Ishikawa (cell line): ENCODE data around the gene GLT6D1.
A peak's percentile ranks its signal among the peaks of the same experiment; 100 is the strongest.

Experiments used
- CEBPB ChIP-seq: IDR thresholded peaks from 2 replicates; pipeline ENCODE4 v1.6.1; 2012
- CREB1 ChIP-seq: IDR thresholded peaks from 2 replicates; pipeline ENCODE4 v1.6.1; 2012; ENCODE audit warnings: low read depth
- EGR1 ChIP-seq: IDR thresholded peaks from 2 replicates; pipeline ENCODE4 v1.6.1; 2012
- EP300 ChIP-seq: IDR thresholded peaks from 2 replicates; pipeline ENCODE4 v1.6.1; 2012; ENCODE audit warnings: borderline replicate concordance
- FOXM1 ChIP-seq: IDR thresholded peaks from 2 replicates; pipeline ENCODE4 v1.6.1; 2012; ENCODE audit warnings: low read depth, borderline replicate concordance
- NFIC ChIP-seq: IDR thresholded peaks from 2 replicates; pipeline ENCODE4 v1.6.1; 2012
- RAD21 ChIP-seq: IDR thresholded peaks from 2 replicates; pipeline ENCODE4 v1.6.1; 2012; ENCODE audit warnings: low read depth
- TAF1 ChIP-seq: IDR thresholded peaks from 2 replicates; pipeline ENCODE4 v1.6.1; 2012; ENCODE audit warnings: low read depth, mild to moderate bottlenecking
- TCF12 ChIP-seq: IDR thresholded peaks from 2 replicates; pipeline ENCODE4 v1.6.1; 2012; ENCODE audit warnings: low read depth
- TEAD4 ChIP-seq: IDR thresholded peaks from 2 replicates; pipeline ENCODE4 v1.6.1; 2012
- YY1 ChIP-seq: IDR thresholded peaks from 2 replicates; pipeline ENCODE4 v1.6.1; 2012; ENCODE audit warnings: low read depth
- ZBTB7A ChIP-seq: IDR thresholded peaks from 2 replicates; pipeline ENCODE4 v1.6.1; 2012; ENCODE audit warnings: low read depth
- TF ChIP-seq, protein P1 (sequence below): IDR thresholded peaks from 2 replicates; pipeline ENCODE4 v1.6.1; 2012
- TF ChIP-seq, protein P2 (sequence below): IDR thresholded peaks from 2 replicates; pipeline ENCODE4 v1.6.1; 2012
- TF ChIP-seq, protein P3 (sequence below): IDR thresholded peaks from 2 replicates; pipeline ENCODE4 v1.6.1; 2012; ENCODE audit warnings: low read depth, mild to moderate bottlenecking

The GLT6D1 gene

DNA sequence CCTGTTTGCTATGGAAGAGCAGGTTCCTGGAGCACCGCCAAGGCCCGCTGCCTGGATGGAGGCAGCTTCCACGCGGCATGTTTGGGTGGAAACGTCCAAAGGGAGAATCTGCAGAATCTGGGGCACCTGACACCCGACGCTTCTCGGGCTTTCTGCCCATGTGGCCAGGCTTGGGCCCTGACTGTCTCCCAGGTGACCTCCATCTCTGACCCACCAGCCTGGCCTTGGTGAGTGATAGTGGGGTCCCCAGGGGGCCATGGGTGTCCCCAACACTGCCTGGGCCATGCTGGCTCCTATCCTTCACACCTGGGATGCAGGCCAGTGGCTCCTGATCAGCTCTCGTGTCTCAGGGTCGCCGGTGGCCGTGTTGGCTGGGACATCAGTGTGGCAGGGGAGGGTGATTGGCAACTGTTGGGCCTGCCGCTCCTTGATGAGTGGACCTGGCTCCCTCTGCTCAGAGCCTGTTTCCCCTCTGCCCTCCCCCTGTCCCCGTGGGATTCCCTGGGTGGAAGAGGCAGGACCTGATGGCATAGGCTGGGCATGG lies 34.0 kb downstream of the GLT6D1 start:
- no peak for TF ChIP-seq RAD21
- TF ChIP-seq ZBTB7A: no peak
- TF ChIP-seq EP300: no peak
- TF ChIP-seq YY1: no peak
- no peak for TF ChIP-seq TCF12
- TF ChIP-seq, protein P1, sequence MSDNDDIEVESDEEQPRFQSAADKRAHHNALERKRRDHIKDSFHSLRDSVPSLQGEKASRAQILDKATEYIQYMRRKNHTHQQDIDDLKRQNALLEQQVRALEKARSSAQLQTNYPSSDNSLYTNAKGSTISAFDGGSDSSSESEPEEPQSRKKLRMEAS: no peak
- no peak for TF ChIP-seq CREB1
- no peak for TF ChIP-seq TAF1
- TF ChIP-seq, protein P2, sequence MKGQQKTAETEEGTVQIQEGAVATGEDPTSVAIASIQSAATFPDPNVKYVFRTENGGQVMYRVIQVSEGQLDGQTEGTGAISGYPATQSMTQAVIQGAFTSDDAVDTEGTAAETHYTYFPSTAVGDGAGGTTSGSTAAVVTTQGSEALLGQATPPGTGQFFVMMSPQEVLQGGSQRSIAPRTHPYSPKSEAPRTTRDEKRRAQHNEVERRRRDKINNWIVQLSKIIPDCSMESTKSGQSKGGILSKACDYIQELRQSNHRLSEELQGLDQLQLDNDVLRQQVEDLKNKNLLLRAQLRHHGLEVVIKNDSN: no peak
- no peak for TF ChIP-seq NFIC
- no peak for TF ChIP-seq CEBPB
- TF ChIP-seq, protein P3, sequence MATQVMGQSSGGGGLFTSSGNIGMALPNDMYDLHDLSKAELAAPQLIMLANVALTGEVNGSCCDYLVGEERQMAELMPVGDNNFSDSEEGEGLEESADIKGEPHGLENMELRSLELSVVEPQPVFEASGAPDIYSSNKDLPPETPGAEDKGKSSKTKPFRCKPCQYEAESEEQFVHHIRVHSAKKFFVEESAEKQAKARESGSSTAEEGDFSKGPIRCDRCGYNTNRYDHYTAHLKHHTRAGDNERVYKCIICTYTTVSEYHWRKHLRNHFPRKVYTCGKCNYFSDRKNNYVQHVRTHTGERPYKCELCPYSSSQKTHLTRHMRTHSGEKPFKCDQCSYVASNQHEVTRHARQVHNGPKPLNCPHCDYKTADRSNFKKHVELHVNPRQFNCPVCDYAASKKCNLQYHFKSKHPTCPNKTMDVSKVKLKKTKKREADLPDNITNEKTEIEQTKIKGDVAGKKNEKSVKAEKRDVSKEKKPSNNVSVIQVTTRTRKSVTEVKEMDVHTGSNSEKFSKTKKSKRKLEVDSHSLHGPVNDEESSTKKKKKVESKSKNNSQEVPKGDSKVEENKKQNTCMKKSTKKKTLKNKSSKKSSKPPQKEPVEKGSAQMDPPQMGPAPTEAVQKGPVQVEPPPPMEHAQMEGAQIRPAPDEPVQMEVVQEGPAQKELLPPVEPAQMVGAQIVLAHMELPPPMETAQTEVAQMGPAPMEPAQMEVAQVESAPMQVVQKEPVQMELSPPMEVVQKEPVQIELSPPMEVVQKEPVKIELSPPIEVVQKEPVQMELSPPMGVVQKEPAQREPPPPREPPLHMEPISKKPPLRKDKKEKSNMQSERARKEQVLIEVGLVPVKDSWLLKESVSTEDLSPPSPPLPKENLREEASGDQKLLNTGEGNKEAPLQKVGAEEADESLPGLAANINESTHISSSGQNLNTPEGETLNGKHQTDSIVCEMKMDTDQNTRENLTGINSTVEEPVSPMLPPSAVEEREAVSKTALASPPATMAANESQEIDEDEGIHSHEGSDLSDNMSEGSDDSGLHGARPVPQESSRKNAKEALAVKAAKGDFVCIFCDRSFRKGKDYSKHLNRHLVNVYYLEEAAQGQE: no peak
- no peak for TF ChIP-seq FOXM1
- no peak for TF ChIP-seq TEAD4
- no peak for TF ChIP-seq EGR1

DNA sequence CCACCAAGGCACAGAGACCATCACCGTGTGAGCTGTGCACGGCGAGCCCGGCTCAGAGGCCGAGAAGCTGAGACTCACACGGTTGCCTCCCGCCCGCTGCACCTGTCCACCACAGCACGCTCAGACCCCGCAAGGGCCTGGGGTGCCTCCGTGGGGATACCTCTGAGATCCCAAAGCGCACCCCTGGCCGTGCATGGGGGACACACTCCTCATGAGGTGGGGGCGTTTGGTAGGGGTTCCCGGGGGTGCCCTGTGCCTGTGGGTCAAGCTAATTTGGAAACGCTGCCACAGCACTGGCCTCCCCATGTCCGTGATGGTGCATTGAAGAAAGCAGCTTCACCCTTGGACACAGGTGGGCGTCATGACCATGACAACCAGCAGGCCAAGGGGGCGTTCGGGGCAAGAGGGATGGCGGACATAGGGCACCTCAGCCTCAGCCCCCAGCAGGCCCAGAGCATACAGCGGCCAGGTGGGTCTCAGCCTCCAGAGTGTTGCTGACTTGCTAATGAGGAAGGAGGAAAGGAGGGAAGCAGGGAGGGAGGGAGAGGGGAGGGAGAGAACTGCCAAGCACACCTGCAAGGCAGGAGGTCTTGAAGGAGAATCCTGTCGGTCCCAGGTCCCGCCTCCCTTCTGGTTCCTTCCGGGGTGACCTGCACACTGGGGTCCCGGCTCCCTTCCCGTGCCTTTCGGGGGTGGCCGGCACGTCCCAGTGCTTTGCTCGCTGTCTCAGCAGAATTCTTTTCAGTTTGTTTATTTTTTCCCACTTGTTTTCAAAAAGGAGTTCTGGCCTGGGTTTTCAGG lies 34.7 kb downstream of the GLT6D1 start:
- TF ChIP-seq CEBPB: no peak
- TF ChIP-seq, protein P3: no peak
- no peak for TF ChIP-seq NFIC

DNA sequence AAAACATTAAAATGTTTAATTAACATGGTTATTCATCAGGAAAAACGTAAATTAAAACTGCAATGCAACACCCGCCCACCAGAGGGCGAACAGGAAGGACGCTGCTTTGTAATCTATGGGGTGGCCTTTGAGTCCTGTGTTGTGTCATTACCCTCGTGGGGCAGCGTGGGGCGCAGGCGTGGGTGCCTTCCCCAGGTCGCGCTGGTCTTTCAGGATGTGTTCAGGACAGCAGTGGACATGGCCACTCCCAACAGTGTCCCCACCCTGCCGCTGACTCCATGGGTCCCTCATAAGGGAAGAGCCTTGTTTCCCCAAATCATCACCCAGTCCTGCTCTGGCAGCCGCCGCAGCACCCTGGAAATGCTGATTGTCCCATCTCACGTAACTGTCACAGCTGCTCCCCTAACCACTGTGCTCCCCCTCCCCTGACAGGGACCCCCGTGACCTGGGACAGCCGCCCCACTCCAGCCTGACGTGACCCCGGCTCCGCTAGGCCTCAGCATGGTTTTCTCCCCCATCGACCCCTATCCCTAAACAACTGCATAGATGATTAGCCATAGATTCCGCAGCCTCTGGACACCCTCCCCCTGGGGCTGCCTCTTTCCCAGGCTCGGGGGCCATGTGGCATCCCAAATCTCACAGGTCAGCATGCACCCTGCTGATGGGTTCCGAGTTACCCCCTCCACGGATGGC lies 36.4 kb downstream of the GLT6D1 start:
- TF ChIP-seq RAD21: peak; percentile 42; the same call in 1 of the 2 replicates
- no peak for TF ChIP-seq FOXM1

DNA sequence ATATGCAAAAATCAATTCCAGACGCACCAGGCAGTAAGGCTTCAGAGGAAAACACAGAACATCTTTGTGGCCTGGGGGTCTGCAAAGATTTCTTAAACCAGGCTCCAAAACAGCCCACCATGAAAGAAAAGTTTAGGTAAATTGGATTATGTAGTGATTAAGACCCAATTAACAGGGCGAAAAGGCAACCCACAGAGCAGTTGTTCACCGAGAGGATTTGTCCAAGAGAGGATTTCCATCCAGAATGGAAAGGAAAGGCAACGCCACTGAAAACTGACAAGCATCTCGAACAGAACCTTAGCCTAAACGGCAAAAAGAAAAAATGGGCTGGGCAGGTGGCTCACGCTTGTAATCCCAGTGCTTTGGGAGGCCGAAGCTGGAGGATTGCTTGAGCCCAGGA lies 37.4 kb downstream of the GLT6D1 start:
- no peak for TF ChIP-seq TCF12
- TF ChIP-seq, protein P2: no peak
- no peak for TF ChIP-seq NFIC
- TF ChIP-seq CREB1: no peak
- no peak for TF ChIP-seq YY1
- no peak for TF ChIP-seq RAD21
- no peak for TF ChIP-seq FOXM1
- TF ChIP-seq, protein P1: no peak
- TF ChIP-seq TAF1: no peak

DNA sequence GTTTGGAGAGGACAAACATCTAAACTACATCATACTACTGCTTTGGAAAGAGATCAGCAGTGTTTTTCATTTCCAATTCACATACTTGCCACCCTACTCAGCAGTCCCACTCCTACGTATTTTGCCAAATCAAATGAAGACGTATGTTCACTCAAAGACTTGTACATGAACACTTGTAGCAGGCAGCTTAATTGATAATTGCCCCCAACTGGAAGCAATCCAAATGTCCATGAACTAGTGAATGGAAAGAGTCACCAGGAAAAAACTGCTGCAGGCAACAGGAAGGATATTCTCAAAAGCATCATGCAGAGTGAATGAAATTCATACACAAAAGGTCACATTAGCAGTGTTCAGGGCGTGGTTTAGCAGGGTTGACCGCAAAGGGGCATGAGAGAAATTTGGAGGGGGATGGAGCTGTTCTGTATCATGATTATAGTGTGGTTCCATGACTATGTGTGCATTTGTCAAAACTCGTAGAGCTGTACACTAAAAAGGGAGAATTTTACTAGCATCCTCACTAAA lies 39.0 kb downstream of the GLT6D1 start:
- TF ChIP-seq YY1 (no peak), EGR1 (no peak), TCF12 (no peak), RAD21 (no peak), ZBTB7A (no peak), EP300 (no peak), CEBPB (no peak), TAF1 (no peak)
- TF ChIP-seq, protein P2: no peak
